Left cardiac atrium (tissue), 4 donors: ENCODE data around the gene ACVR1. TPM values are rescaled to one million over a fixed set of nuclear protein-coding genes. Genes with fewer than 3 reads are reported as not detected.
A peak's percentile ranks its signal among the peaks of the same experiment; 100 is the strongest.

Experiments used
- ATAC-seq, 2 donors: fragments of 200-7000 bp; cut with Tn5 transposase; one replicate each; pipeline ENCODE4 v1.9.1; 2020; ENCODE audit warnings: mild to moderate bottlenecking in 2 of 2, moderate library complexity in 2 of 2
- DNase-seq: peaks from one replicate; pipeline ENCODE4 v3.0.0-alpha.2; 2020
- intact Hi-C, 2 donors: fragments of 100-400 bp; cut with DNase I; formaldehyde crosslinking; loops; one replicate each; pipeline versions ENCODE4 v1.14.1 to v1.15.1; 2022 to 2023
- total RNA-seq, 2 donors: library from RNA; stranded (reverse); fragmentation: NEBNext Ultra II Directional; extraction: Animal tissue kit (Norgen Biotek cat#: 25700); gene quantifications; one replicate each; pipeline ENCODE4 v1.2.1, GENCODE V29; 2021
- donor health status: DM: no; HTN: yes; CAD: no.
- donor health status: DM: no; HTN: yes; CAD: no; lungs with severe emphysema.
- donor health status: DM: yes; HTN: yes; CAD: no.
- donor health status: Dilated cardiomyopathy.

ACVR1 gene
- total RNA-seq, 2 donors from 2014 or later: 34.2 to 36.8 TPM

GRCh38 chr2:157815421-157815820 lies 60.7 kb downstream of the ACVR1 start:
- intact Hi-C loops: no loop called here
- DNase-seq: no peak

GRCh38 chr2:157813467-157813866 lies 62.7 kb downstream of the ACVR1 start:
- intact Hi-C loops: no loop called here
- ATAC-seq (no peak), DNase-seq (no peak)

More at GRCh38 chr2:157815421-157815820, 60.7 kb downstream of the ACVR1 start:
- no peak for ATAC-seq

GRCh38 chr2:157810037-157810436 lies 66.1 kb downstream of the ACVR1 start:
- ATAC-seq (peak in 1 of 2 donors; percentile 37), DNase-seq (no peak)
- intact Hi-C loops: no loop called here

GRCh38 chr2:157809212-157809611 lies 66.9 kb downstream of the ACVR1 start:
- no peak for DNase-seq
- intact Hi-C loops: no loop called here
- peak in 1 of 2 donors; percentile 49 for ATAC-seq

- intact Hi-C loops: no loop called here
- DNase-seq: no peak
- peak; percentile 74 to 75 for ATAC-seq
Measured at GRCh38 chr2:157808421-157808820, 67.7 kb downstream of the ACVR1 start.

- ATAC-seq: peak; percentile 50 to 56
- intact Hi-C loops: no loop called here
- DNase-seq: no peak
Measured at GRCh38 chr2:157806426-157807077, 69.6 kb downstream of the ACVR1 start.

GRCh38 chr2:157805519-157805918 lies 70.6 kb downstream of the ACVR1 start:
- intact Hi-C loops: no loop called here
- DNase-seq (no peak), ATAC-seq (no peak)

- intact Hi-C loops: no loop called here
- DNase-seq (no peak), ATAC-seq (no peak)
Measured at GRCh38 chr2:157804355-157804754, 71.8 kb downstream of the ACVR1 start.

GRCh38 chr2:157803952-157804351 lies 72.2 kb downstream of the ACVR1 start:
- intact Hi-C loops: no loop called here
- ATAC-seq (no peak), DNase-seq (no peak)

- DNase-seq: no peak
- intact Hi-C loops: no loop called here
- ATAC-seq: no peak
Measured at GRCh38 chr2:157803476-157803875, 72.7 kb downstream of the ACVR1 start.

- ATAC-seq (no peak), DNase-seq (no peak)
- intact Hi-C loops: no loop called here
Measured at GRCh38 chr2:157800838-157801495, 75.2 kb downstream of the ACVR1 start.

GRCh38 chr2:157793053-157793612 lies 83.0 kb downstream of the ACVR1 start:
- intact Hi-C loops: no loop called here
- ATAC-seq (no peak), DNase-seq (no peak)

- intact Hi-C loops: no loop called here
- ATAC-seq (peak in 1 of 2 donors; percentile 55), DNase-seq (no peak)
Measured at GRCh38 chr2:157792335-157793052, 83.6 kb downstream of the ACVR1 start.

GRCh38 chr2:157790780-157791179 lies 85.3 kb downstream of the ACVR1 start:
- DNase-seq: no peak
- intact Hi-C loops: no loop called here
- ATAC-seq: no peak

GRCh38 chr2:157789933-157790511 lies 86.1 kb downstream of the ACVR1 start:
- DNase-seq: peak; percentile 61
- ATAC-seq: peak; percentile 45 to 65
- intact Hi-C loops: loop anchor here in 1 of 2 donors (10.0 kb wide), 1 partner anchor 45 kb away; no protein-coding TSS in a partner anchor

GRCh38 chr2:157789256-157789655 lies 86.9 kb downstream of the ACVR1 start:
- ATAC-seq (peak; percentile 23 to 42), DNase-seq (peak; percentile 41)
- intact Hi-C loops: loop anchor here in 1 of 2 donors (10.0 kb wide), 1 partner anchor 46 kb away; no protein-coding TSS in a partner anchor

GRCh38 chr2:157788201-157788600 lies 87.9 kb downstream of the ACVR1 start:
- DNase-seq (no peak), ATAC-seq (no peak)
- intact Hi-C loops: loop anchor here in 1 of 2 donors (10.0 kb wide), 1 partner anchor 47 kb away; no protein-coding TSS in a partner anchor

GRCh38 chr2:157787364-157787938 lies 88.7 kb downstream of the ACVR1 start:
- intact Hi-C loops: loop anchor here in 1 of 2 donors (10.0 kb wide), 1 partner anchor 47 kb away; no protein-coding TSS in a partner anchor
- DNase-seq: no peak
- no peak for ATAC-seq
